Neural progenitor cell (in vitro differentiated cells): ENCODE data around the gene CLK3. TPM values are rescaled to one million over a fixed set of nuclear protein-coding genes. Genes with fewer than 3 reads are reported as not detected.
"Not testable (repeated sequence)": the region's sequence is repeated elsewhere in the genome, so short reads cannot be mapped to it uniquely, and the experiment has no call there.

Experiments
- DNase-seq: peaks from one replicate; pipeline ENCODE4 v3.0.0-alpha.2; 2016; ENCODE audit warnings: low spot score
- H2AFZ ChIP-seq: fragments of 200-600 bp; sonication (generic); replicated peaks from 2 replicates; pipeline ENCODE4 v1.6.1; 2016; ENCODE audit warnings: antibody characterized with exemption
- H3F3A ChIP-seq: fragments of 200-600 bp; sonication (generic); 2 replicates; pipeline ENCODE4 v1.6.1; 2016; ENCODE audit warnings: antibody characterized with exemption, low read depth
- H3K27ac ChIP-seq: fragments of 200-600 bp; sonication (generic); 2 replicates; pipeline ENCODE4 v1.5.1; 2016; ENCODE audit warnings: mild to moderate bottlenecking
- H3K27me3 ChIP-seq: fragments of 200-600 bp; sonication (generic); 2 replicates; pipeline ENCODE4 v1.6.1; 2016; ENCODE audit warnings: mild to moderate bottlenecking, moderate library complexity
- H3K36me3 ChIP-seq: fragments of 200-600 bp; sonication (generic); 2 replicates; pipeline ENCODE4 v1.5.1; 2016
- H3K4me1 ChIP-seq: fragments of 200-600 bp; sonication (generic); 2 replicates; pipeline ENCODE4 v1.6.1; 2016; ENCODE audit warnings: mixed run types
- H3K4me2 ChIP-seq: fragments of 200-600 bp; sonication (generic); 2 replicates; pipeline ENCODE4 v1.6.1; 2016
- H3K4me3 ChIP-seq: fragments of 200-600 bp; sonication (generic); 2 replicates; pipeline ENCODE4 v1.5.1; 2016
- H3K79me2 ChIP-seq: fragments of 200-600 bp; sonication (generic); 2 replicates; pipeline ENCODE4 v1.6.1; 2016; ENCODE audit warnings: low read depth
- H3K9ac ChIP-seq: fragments of 200-600 bp; sonication (generic); 2 replicates; pipeline ENCODE4 v1.6.1; 2016
- H3K9me3 ChIP-seq: fragments of 200-600 bp; sonication (generic); 2 replicates; pipeline ENCODE4 v1.5.1; 2016; ENCODE audit warnings: low read depth
- H4K20me1 ChIP-seq: fragments of 200-600 bp; sonication (generic); 2 replicates; pipeline ENCODE4 v1.6.1; 2016; ENCODE audit warnings: low read depth
- H3K27ac Mint-ChIP-seq: 3 replicates; pipeline ENCODE4 v1.8.0; 2021; ENCODE audit warnings: mixed read lengths
- H3K27me3 Mint-ChIP-seq: 2 replicates; pipeline ENCODE4 v1.8.0; 2022; ENCODE audit warnings: low read depth, mild to moderate bottlenecking, inconsistent platforms, moderate library complexity, mixed read lengths; ENCODE audit not compliant: insufficient read depth
- H3K36me3 Mint-ChIP-seq: 3 replicates; pipeline ENCODE4 v1.8.0; 2021; ENCODE audit warnings: mixed read lengths
- H3K4me1 Mint-ChIP-seq: 3 replicates; pipeline ENCODE4 v1.8.0; 2021; ENCODE audit warnings: mixed read lengths
- H3K4me3 Mint-ChIP-seq: 3 replicates; pipeline ENCODE4 v1.8.0; 2021; ENCODE audit warnings: mild to moderate bottlenecking, moderate library complexity, mixed read lengths
- H3K9me3 Mint-ChIP-seq: 3 replicates; pipeline ENCODE4 v1.8.0; 2020; ENCODE audit warnings: mixed read lengths
- CTCF ChIP-seq: fragments of 200-600 bp; sonication (generic); IDR thresholded peaks from 2 replicates; pipeline ENCODE4 v1.5.1; 2017; ENCODE audit warnings: antibody characterized with exemption, mild to moderate bottlenecking
- EZH2 ChIP-seq: fragments of 200-600 bp; sonication (generic); IDR thresholded peaks from 2 replicates; pipeline ENCODE4 v1.6.1; 2017; ENCODE audit warnings: antibody characterized with exemption, mild to moderate bottlenecking, moderate library complexity
- EZH2phosphoT487 ChIP-seq: fragments of 200-600 bp; sonication (generic); IDR thresholded peaks from 2 replicates; pipeline ENCODE4 v1.6.1; 2017; ENCODE audit warnings: antibody characterized with exemption
- total RNA-seq: library from RNA; depleted of rRNA; stranded (reverse); fragments of >200 nt; gene quantifications from 2 replicates; pipeline ENCODE4 v1.2.3, GENCODE V29; 2015; ENCODE audit warnings: low replicate concordance

Gene CLK3
- total RNA-seq, 1 donor from 2014 or later, result 66.1 TPM

- Mint-ChIP-seq H3K9me3 (no peaks in the 10 kb centered on the region), H3K36me3 (peaks cover 20% of the 10 kb centered on the region), H3K27me3 (peaks cover 9% of the 10 kb centered on the region), H3K27ac (no peak overlapping the region), H3K4me3 (no peak overlapping the region), H3K4me1 (no peaks in the 10 kb centered on the region)
- H3K4me3 ChIP-seq, result no peak overlapping the region
- no peak overlapping the region for H3K9ac ChIP-seq
- peaks cover 41% of the 10 kb centered on the region for H4K20me1 ChIP-seq
- no peak overlapping the region for H3K4me2 ChIP-seq
- DNase-seq, result no peak
- no peaks in the 10 kb centered on the region for H3K9me3 ChIP-seq
- TF ChIP-seq EZH2 (no peak), EZH2phosphoT487 (no peak), CTCF (no peak)
- peaks cover 2% of the 10 kb centered on the region for H3F3A ChIP-seq
- peaks cover under 1% of the 10 kb centered on the region for H3K79me2 ChIP-seq
- H2AFZ ChIP-seq, result no peak overlapping the region
- no peak overlapping the region for H3K27ac ChIP-seq
- H3K36me3 ChIP-seq, result no peaks in the 10 kb centered on the region
- no peaks in the 10 kb centered on the region for H3K27me3 ChIP-seq
- no peaks in the 10 kb centered on the region for H3K4me1 ChIP-seq
Observed at GRCh38 chr15:74627766-74628165, 12.1 kb downstream of the CLK3 start.

GRCh38 chr15:74628199-74628598 is 12.6 kb downstream of the CLK3 start:
- H3K79me2 ChIP-seq, result no peaks in the 10 kb centered on the region
- H3K27ac ChIP-seq, result no peak overlapping the region
- Mint-ChIP-seq H3K36me3 (peaks cover 20% of the 10 kb centered on the region), H3K4me1 (no peaks in the 10 kb centered on the region), H3K9me3 (no peaks in the 10 kb centered on the region), H3K4me3 (no peak overlapping the region), H3K27ac (no peak overlapping the region), H3K27me3 (peaks cover 9% of the 10 kb centered on the region)
- H3K9ac ChIP-seq, result no peak overlapping the region
- no peaks in the 10 kb centered on the region for H3K9me3 ChIP-seq
- no peak overlapping the region for H3K4me3 ChIP-seq
- peaks cover 43% of the 10 kb centered on the region for H4K20me1 ChIP-seq
- H3K4me2 ChIP-seq, result no peak overlapping the region
- no peak for TF ChIP-seq EZH2phosphoT487
- TF ChIP-seq EZH2, result no peak
- no peak for TF ChIP-seq CTCF
- H3K36me3 ChIP-seq, result no peaks in the 10 kb centered on the region
- H3K4me1 ChIP-seq, result no peaks in the 10 kb centered on the region
- DNase-seq, result no peak
- H3F3A ChIP-seq, result peaks cover 2% of the 10 kb centered on the region
- no peaks in the 10 kb centered on the region for H3K27me3 ChIP-seq
- H2AFZ ChIP-seq, result no peak overlapping the region

- no peaks in the 10 kb centered on the region for H3K9me3 Mint-ChIP-seq
- H3K36me3 ChIP-seq, result no peaks in the 10 kb centered on the region
- no peaks in the 10 kb centered on the region for H3K4me1 ChIP-seq
- H3K27ac Mint-ChIP-seq, result peak overlapping the region; percentile 69
- TF ChIP-seq CTCF (no peak), EZH2 (no peak), EZH2phosphoT487 (no peak)
- H3K4me3 Mint-ChIP-seq, result no peak overlapping the region
- H3K4me2 ChIP-seq, result no peak overlapping the region
- H3F3A ChIP-seq, result peaks cover 2% of the 10 kb centered on the region
- peaks cover 9% of the 10 kb centered on the region for H3K27me3 Mint-ChIP-seq
- no peak overlapping the region for H3K27ac ChIP-seq
- H3K9ac ChIP-seq, result no peak overlapping the region
- no peaks in the 10 kb centered on the region for H3K79me2 ChIP-seq
- no peak overlapping the region for H3K4me3 ChIP-seq
- H2AFZ ChIP-seq, result no peak overlapping the region
- H3K4me1 Mint-ChIP-seq, result no peaks in the 10 kb centered on the region
- peaks cover 46% of the 10 kb centered on the region for H4K20me1 ChIP-seq
- H3K27me3 ChIP-seq, result no peaks in the 10 kb centered on the region
- no peak for DNase-seq
- no peaks in the 10 kb centered on the region for H3K9me3 ChIP-seq
- H3K36me3 Mint-ChIP-seq, result peaks cover 17% of the 10 kb centered on the region
Observed at GRCh38 chr15:74628949-74629348, 13.3 kb downstream of the CLK3 start.

- H3K27ac Mint-ChIP-seq, H3K4me1 ChIP-seq, H3K9ac ChIP-seq, H3K4me1 Mint-ChIP-seq, H3K27me3 ChIP-seq, H3K4me2 ChIP-seq, H3F3A ChIP-seq, H3K9me3 Mint-ChIP-seq, DNase-seq, H2AFZ ChIP-seq, H3K9me3 ChIP-seq, H3K79me2 ChIP-seq, H3K4me3 Mint-ChIP-seq, H3K27ac ChIP-seq, H3K36me3 ChIP-seq, H3K27me3 Mint-ChIP-seq, H3K4me3 ChIP-seq: not testable (repeated sequence)
- peaks cover 17% of the 10 kb centered on the region for H3K36me3 Mint-ChIP-seq
- peaks cover 43% of the 10 kb centered on the region for H4K20me1 ChIP-seq
Observed at GRCh38 chr15:74629696-74630095, 14.1 kb downstream of the CLK3 start.
